ENCODE results near the gene NR2F2. TPM values are rescaled to one million over a fixed set of nuclear protein-coding genes. Genes with fewer than 3 reads are reported as not detected.

The NR2F2 gene
- polyA plus RNA-seq, 1 donor from 2014 or later = 0.07 TPM

- Histone ChIP-seq H3K9me2 (ENCODE audit: insufficient read depth, low read length) (no peaks in the 10 kb centered on the region), H3F3A (ENCODE audit: insufficient read depth, low read length, poor library complexity, severe bottlenecking) (peaks cover 2% of the 10 kb centered on the region), H3K79me2 (replicated peaks; ENCODE audit: insufficient read depth, low read length) (no peaks in the 10 kb centered on the region), H3K4me3 (ENCODE audit: low read length) (no peak overlapping the region), H3K27ac (ENCODE audit: low read length) (no peak overlapping the region), H4K20me1 (ENCODE audit: insufficient read depth) (no peaks in the 10 kb centered on the region), H2AFZ (ENCODE audit: low read depth, low read length) (no peak overlapping the region), H3K27me3 (ENCODE audit: insufficient read depth, low read depth, low read length) (peaks cover 93% of the 10 kb centered on the region), H3K9ac (ENCODE audit: low read length) (no peak overlapping the region), H3K36me3 (ENCODE audit: insufficient read depth, low read length) (no peaks in the 10 kb centered on the region), H3K9me3 (ENCODE audit: low read length) (no peaks in the 10 kb centered on the region), H3K4me2 (ENCODE audit: low read length) (no peak overlapping the region)
- TF ChIP-seq CTCF (IDR thresholded peaks at IDR 0.05; ENCODE audit: poor library complexity, severe bottlenecking) = no peak
- no peak for TF ChIP-seq REST (IDR thresholded peaks at IDR 0.05; ENCODE audit: borderline replicate concordance)
- no peak for TF ChIP-seq MXI1 (conservative IDR thresholded peaks at IDR 0.05; ENCODE audit: poor library complexity, severe bottlenecking)
- TF ChIP-seq POLR2AphosphoS5 (IDR thresholded peaks at IDR 0.05) = no peak
These were observed 4.4 kb downstream of the NR2F2 start for GRCh38 chr15:96334705-96335410.

- H3K4me3 ChIP-seq (ENCODE audit: low read length) = no peak overlapping the region
- no peaks in the 10 kb centered on the region for H3K9me3 ChIP-seq (ENCODE audit: low read length)
- no peak overlapping the region for H3K27ac ChIP-seq (ENCODE audit: low read length)
- no peaks in the 10 kb centered on the region for H4K20me1 ChIP-seq (ENCODE audit: insufficient read depth)
- peaks cover 97% of the 10 kb centered on the region for H3K27me3 ChIP-seq (ENCODE audit: insufficient read depth, low read depth, low read length)
- H3K9me2 ChIP-seq (ENCODE audit: insufficient read depth, low read length) = no peaks in the 10 kb centered on the region
- H2AFZ ChIP-seq (ENCODE audit: low read depth, low read length) = no peak overlapping the region
- H3K9ac ChIP-seq (ENCODE audit: low read length) = no peak overlapping the region
- no peaks in the 10 kb centered on the region for H3K79me2 ChIP-seq (replicated peaks; ENCODE audit: insufficient read depth, low read length)
- no peaks in the 10 kb centered on the region for H3K36me3 ChIP-seq (ENCODE audit: insufficient read depth, low read length)
- H3K4me2 ChIP-seq (ENCODE audit: low read length) = no peak overlapping the region
- H3F3A ChIP-seq (ENCODE audit: insufficient read depth, low read length, poor library complexity, severe bottlenecking) = peaks cover 2% of the 10 kb centered on the region
- no peak for TF ChIP-seq POLR2AphosphoS5 (IDR thresholded peaks at IDR 0.05)
- no peak for TF ChIP-seq CTCF (IDR thresholded peaks at IDR 0.05; ENCODE audit: poor library complexity, severe bottlenecking)
- TF ChIP-seq EP300 (conservative IDR thresholded peaks at IDR 0.05; ENCODE audit: poor library complexity, severe bottlenecking) = no peak
- no peak for TF ChIP-seq MXI1 (conservative IDR thresholded peaks at IDR 0.05; ENCODE audit: poor library complexity, severe bottlenecking)
- TF ChIP-seq REST (IDR thresholded peaks at IDR 0.05; ENCODE audit: borderline replicate concordance) = no peak
These were observed 5.0 kb downstream of the NR2F2 start for GRCh38 chr15:96335411-96336024.

All from neural cell (in vitro differentiated cells).